Natural killer cell (primary cell): Measurements from ENCODE around the gene CDK11B. TPM values are rescaled to one million over a fixed set of nuclear protein-coding genes. Genes with fewer than 3 reads are reported as not detected.
A peak's percentile ranks its signal among the peaks of the same experiment; 100 is the strongest.

ENCODE experiments used
- ATAC-seq, 3 donors: fragments of 150-1000 bp in 2 of 3; fragments of 200-7000 bp in 1 of 3; cut with Tn5 transposase; 1 replicate in 1 of 3; 2 replicates in 2 of 3; pipeline ENCODE4 v1.10.0; 2021; ENCODE audit warnings: mild to moderate bottlenecking in 2 of 3, moderate library complexity in 2 of 3
- DNase-seq, 2 donors: peaks; one replicate each; pipeline versions ENCODE4 v3.0.0 to v3.0.0-alpha.2; 2013 to 2021; ENCODE audit warnings: mixed read lengths in 1 of 2
- H3K27ac ChIP-seq: one replicate; pipeline ENCODE4 v1.5.1; 2013; ENCODE audit warnings: mild to moderate bottlenecking, low read length
- H3K27me3 ChIP-seq: one replicate; pipeline ENCODE4 v1.6.1; 2013; ENCODE audit warnings: low read length; ENCODE audit not compliant: control insufficient read depth, insufficient read depth
- H3K36me3 ChIP-seq: one replicate; pipeline ENCODE4 v1.6.1; 2013; ENCODE audit warnings: low read length; ENCODE audit not compliant: control insufficient read depth, insufficient read depth
- H3K4me1 ChIP-seq: one replicate; pipeline ENCODE4 v1.6.1; 2013; ENCODE audit warnings: low read length; ENCODE audit not compliant: control insufficient read depth, insufficient read depth
- H3K4me3 ChIP-seq: one replicate; pipeline ENCODE4 v1.5.1; 2013; ENCODE audit warnings: low read length
- H3K9me3 ChIP-seq: one replicate; pipeline ENCODE4 v1.6.1; 2013; ENCODE audit warnings: low read length; ENCODE audit not compliant: control insufficient read depth, insufficient read depth
- H3K27ac Mint-ChIP-seq, 2 donors: one replicate each; pipeline ENCODE4 v1.8.0; 2022; ENCODE audit warnings: mild to moderate bottlenecking in 2 of 2, mixed read lengths in 2 of 2, moderate library complexity in 1 of 2
- H3K27me3 Mint-ChIP-seq, 2 donors: one replicate each; pipeline ENCODE4 v1.8.0; 2022; ENCODE audit warnings: low read depth in 2 of 2, mixed read lengths in 2 of 2
- H3K36me3 Mint-ChIP-seq: one replicate; pipeline ENCODE4 v1.8.0; 2022; ENCODE audit warnings: mixed read lengths
- H3K4me1 Mint-ChIP-seq, 2 donors: one replicate each; pipeline ENCODE4 v1.8.0; 2022; ENCODE audit warnings: mixed read lengths in 2 of 2
- H3K4me3 Mint-ChIP-seq: one replicate; pipeline ENCODE4 v1.8.0; 2022; ENCODE audit warnings: mild to moderate bottlenecking, moderate library complexity, mixed read lengths
- H3K9me3 Mint-ChIP-seq, 2 donors: one replicate each; pipeline ENCODE4 v1.8.0; 2022; ENCODE audit warnings: mixed read lengths in 2 of 2
- WGBS: methylation state at CpG from one replicate; pipeline ENCODE4 v1.1.7; 2013; ENCODE audit warnings: missing lambda C conversion rate; ENCODE audit not compliant: insufficient coverage; 5-methylcytosine and 5-hydroxymethylcytosine counted together
- intact Hi-C: fragments of 100-400 bp; cut with micrococcal nuclease; formaldehyde crosslinking; loops from one replicate; pipeline ENCODE4 v1.14.2; 2022
- total RNA-seq, 4 donors: library from RNA; stranded (reverse); fragments of 120-200 nt in 1 of 4; gene quantifications; one replicate each; pipeline versions ENCODE4 v1.2.3 to v1.2.4, GENCODE V29; 2013 to 2022
- TF ChIP-seq, protein P1 (sequence below): fragments of 200-600 bp; IDR thresholded peaks from one replicate; pipeline ENCODE4 v1.8.0; 2022; ENCODE audit warnings: antibody characterized with exemption

CDK11B gene
- total RNA-seq, 3 donors from 2014 or later (not counting 1 experiment from before 2014, with no cell fraction given): 49.6 to 65.9 (median 50.2) TPM

- H3K36me3 ChIP-seq: no peaks in the 10 kb centered on the region
- Mint-ChIP-seq H3K36me3 (no peaks in the 10 kb centered on the region), H3K4me3 (peak overlapping the region; percentile 80), H3K27me3 (no peaks in the 10 kb centered on the region), H3K9me3 (no peaks in the 10 kb centered on the region), H3K27ac (peak overlapping the region; percentile 94 to 95), H3K4me1 (peaks cover 18 to 22% of the 10 kb centered on the region in 2 donors)
- WGBS: 83% methylated on average over 11 of the region's 11 CpGs
- no peak overlapping the region for H3K27ac ChIP-seq
- H3K4me1 ChIP-seq: peaks cover 24% of the 10 kb centered on the region
- no peak for ATAC-seq
- no peak overlapping the region for H3K4me3 ChIP-seq
- no peaks in the 10 kb centered on the region for H3K9me3 ChIP-seq
- no peaks in the 10 kb centered on the region for H3K27me3 ChIP-seq
- DNase-seq: no peak
- TF ChIP-seq, protein P1, sequence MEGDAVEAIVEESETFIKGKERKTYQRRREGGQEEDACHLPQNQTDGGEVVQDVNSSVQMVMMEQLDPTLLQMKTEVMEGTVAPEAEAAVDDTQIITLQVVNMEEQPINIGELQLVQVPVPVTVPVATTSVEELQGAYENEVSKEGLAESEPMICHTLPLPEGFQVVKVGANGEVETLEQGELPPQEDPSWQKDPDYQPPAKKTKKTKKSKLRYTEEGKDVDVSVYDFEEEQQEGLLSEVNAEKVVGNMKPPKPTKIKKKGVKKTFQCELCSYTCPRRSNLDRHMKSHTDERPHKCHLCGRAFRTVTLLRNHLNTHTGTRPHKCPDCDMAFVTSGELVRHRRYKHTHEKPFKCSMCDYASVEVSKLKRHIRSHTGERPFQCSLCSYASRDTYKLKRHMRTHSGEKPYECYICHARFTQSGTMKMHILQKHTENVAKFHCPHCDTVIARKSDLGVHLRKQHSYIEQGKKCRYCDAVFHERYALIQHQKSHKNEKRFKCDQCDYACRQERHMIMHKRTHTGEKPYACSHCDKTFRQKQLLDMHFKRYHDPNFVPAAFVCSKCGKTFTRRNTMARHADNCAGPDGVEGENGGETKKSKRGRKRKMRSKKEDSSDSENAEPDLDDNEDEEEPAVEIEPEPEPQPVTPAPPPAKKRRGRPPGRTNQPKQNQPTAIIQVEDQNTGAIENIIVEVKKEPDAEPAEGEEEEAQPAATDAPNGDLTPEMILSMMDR: no peak
- intact Hi-C loops: loop anchor here (2.0 to 10.0 kb wide), 2 partner anchors 39 to 61 kb away; partner anchors contain the start of gene SSU72
Measured at GRCh38 chr1:1613509-1614082, 45.2 kb downstream of the CDK11B start.

GRCh38 chr1:1612104-1612400 lies 46.8 kb downstream of the CDK11B start:
- Histone ChIP-seq H3K36me3 (no peaks in the 10 kb centered on the region), H3K4me3 (no peak overlapping the region), H3K4me1 (peaks cover 20% of the 10 kb centered on the region), H3K9me3 (no peaks in the 10 kb centered on the region), H3K27ac (no peak overlapping the region), H3K27me3 (no peaks in the 10 kb centered on the region)
- H3K4me1 Mint-ChIP-seq: peaks cover 17 to 18% of the 10 kb centered on the region in 2 donors
- TF ChIP-seq, protein P1: no peak
- H3K27ac Mint-ChIP-seq: no peak overlapping the region
- no peak for ATAC-seq
- no peaks in the 10 kb centered on the region for H3K27me3 Mint-ChIP-seq
- DNase-seq: no peak
- intact Hi-C loops: loop anchor here (10.0 kb wide), 1 partner anchor 63 kb away; no protein-coding TSS in a partner anchor
- WGBS: 83% methylated on average over 1 of the region's 3 CpGs
- H3K36me3 Mint-ChIP-seq: no peaks in the 10 kb centered on the region
- no peak overlapping the region for H3K4me3 Mint-ChIP-seq
- no peaks in the 10 kb centered on the region for H3K9me3 Mint-ChIP-seq

GRCh38 chr1:1610796-1611195 lies 48.0 kb downstream of the CDK11B start:
- no peak overlapping the region for H3K4me3 Mint-ChIP-seq
- Histone ChIP-seq H3K27ac (no peak overlapping the region), H3K4me3 (no peak overlapping the region), H3K4me1 (peaks cover 15% of the 10 kb centered on the region), H3K9me3 (no peaks in the 10 kb centered on the region), H3K27me3 (no peaks in the 10 kb centered on the region), H3K36me3 (no peaks in the 10 kb centered on the region)
- 91% methylated on average over 9 of the region's 9 CpGs for WGBS
- ATAC-seq (no peak), DNase-seq (no peak)
- no peak overlapping the region for H3K27ac Mint-ChIP-seq
- H3K36me3 Mint-ChIP-seq: no peaks in the 10 kb centered on the region
- intact Hi-C loops: loop anchor here (10.0 kb wide), 1 partner anchor 64 kb away; no protein-coding TSS in a partner anchor
- no peaks in the 10 kb centered on the region for H3K9me3 Mint-ChIP-seq
- no peaks in the 10 kb centered on the region for H3K27me3 Mint-ChIP-seq
- peaks cover 16 to 18% of the 10 kb centered on the region in 2 donors for H3K4me1 Mint-ChIP-seq
- TF ChIP-seq, protein P1: no peak
